Non-pigmented ciliary epithelial cell (primary cell): ENCODE data around the gene YARS2.

Source experiments
- DNase-seq: peaks from one replicate; pipeline ENCODE4 v3.0.0-alpha.2; 2010; ENCODE audit warnings: low read depth

Gene YARS2

GRCh38 chr12:32755654-32756475, at the start of gene YARS2:
TSS of gene YARS2 (minus strand) at chr12:32755897. CDS start at chr12:32755874, 23 bp downstream.
- peak; percentile 98 for DNase-seq

GRCh38 chr12:32804301-32804700, 48.6 kb upstream of the YARS2 start:
- no peak for DNase-seq

GRCh38 chr12:32801269-32801980, 45.7 kb upstream of the YARS2 start:
- no peak for DNase-seq

- no peak for DNase-seq
Measured at GRCh38 chr12:32794281-32794680, 38.6 kb upstream of the YARS2 start.

- no peak for DNase-seq
Measured at GRCh38 chr12:32789916-32790315, 34.2 kb upstream of the YARS2 start.

GRCh38 chr12:32789446-32789845, 33.7 kb upstream of the YARS2 start:
- no peak for DNase-seq

GRCh38 chr12:32788405-32788804, 32.7 kb upstream of the YARS2 start:
- no peak for DNase-seq

- no peak for DNase-seq
Measured at GRCh38 chr12:32785557-32785956, 29.9 kb upstream of the YARS2 start.

GRCh38 chr12:32783029-32783428, 27.3 kb upstream of the YARS2 start:
- DNase-seq = no peak

- DNase-seq = no peak
Measured at GRCh38 chr12:32780071-32780470, 24.4 kb upstream of the YARS2 start.

- no peak for DNase-seq
Measured at GRCh38 chr12:32777691-32778175, 22.0 kb upstream of the YARS2 start.

- DNase-seq = no peak
Measured at GRCh38 chr12:32777159-32777558, 21.5 kb upstream of the YARS2 start.

- no peak for DNase-seq
Measured at GRCh38 chr12:32776258-32776657, 20.6 kb upstream of the YARS2 start.

- DNase-seq = no peak
Measured at GRCh38 chr12:32773691-32774090, 18.0 kb upstream of the YARS2 start.

- DNase-seq = no peak
Measured at GRCh38 chr12:32770141-32770540, 14.4 kb upstream of the YARS2 start.

- DNase-seq = no peak
Measured at GRCh38 chr12:32768518-32768917, 12.8 kb upstream of the YARS2 start.

GRCh38 chr12:32765906-32766305, 10.2 kb upstream of the YARS2 start:
- no peak for DNase-seq

- DNase-seq = no peak
Measured at GRCh38 chr12:32761716-32762115, 6.0 kb upstream of the YARS2 start.

- no peak for DNase-seq
Measured at GRCh38 chr12:32757157-32757556, 1.5 kb upstream of the YARS2 start.

- no peak for DNase-seq
Measured at GRCh38 chr12:32756476-32757066, 874 bp upstream of the YARS2 start.

- peak; percentile 72 for DNase-seq
Measured at GRCh38 chr12:32755051-32755653, 545 bp downstream of the YARS2 start.

- no peak for DNase-seq
Measured at GRCh38 chr12:32754111-32754510, 1.6 kb downstream of the YARS2 start.
